NT2/D1 (cell line): Measurements from ENCODE around the gene KLHL22.

Source experiments
- DNase-seq: peaks from one replicate; pipeline ENCODE4 v3.0.0-alpha.2; 2011; ENCODE audit warnings: low read depth, low spot score
- H3K27me3 ChIP-seq: 2 replicates; pipeline ENCODE4 v1.6.0; 2011; ENCODE audit warnings: mild to moderate bottlenecking; ENCODE audit not compliant: insufficient read length, insufficient read depth
- H3K36me3 ChIP-seq: 2 replicates; pipeline ENCODE4 v1.6.1; 2011; ENCODE audit warnings: mild to moderate bottlenecking, low read length, mixed read lengths; ENCODE audit not compliant: insufficient read depth, insufficient read length
- H3K4me1 ChIP-seq: 2 replicates; pipeline ENCODE4 v1.5.1; 2011; ENCODE audit not compliant: insufficient read depth, insufficient read length
- H3K4me3 ChIP-seq: 2 replicates; pipeline ENCODE4 v1.5.1; 2011; ENCODE audit warnings: low read depth; ENCODE audit not compliant: insufficient read length
- H3K9ac ChIP-seq: 2 replicates; pipeline ENCODE4 v1.6.0; 2011; ENCODE audit warnings: low read depth; ENCODE audit not compliant: insufficient read length
- H3K9me3 ChIP-seq: 2 replicates; pipeline ENCODE4 v1.5.1; 2011; ENCODE audit warnings: mild to moderate bottlenecking, low read length; ENCODE audit not compliant: insufficient read depth
- SUZ12 ChIP-seq: IDR thresholded peaks from 2 replicates; pipeline ENCODE4 v1.6.1; 2011; ENCODE audit not compliant: insufficient read length, insufficient read depth; ENCODE audit errors: extremely low read depth
- YY1 ChIP-seq: IDR thresholded peaks from 2 replicates; pipeline ENCODE4 v1.6.1; 2011; ENCODE audit not compliant: insufficient read length, insufficient read depth
- ZNF274 ChIP-seq: IDR thresholded peaks from 2 replicates; pipeline ENCODE4 v1.6.1; 2011; ENCODE audit warnings: mild to moderate bottlenecking, low read depth, low read length

Gene KLHL22

GRCh38 chr22:20427104-20427944 lies 68.3 kb downstream of the KLHL22 start:
- H3K36me3 ChIP-seq: peaks cover 61% of the 10 kb centered on the region
- peaks cover 13% of the 10 kb centered on the region for H3K27me3 ChIP-seq
- DNase-seq: no peak
- no peak for TF ChIP-seq YY1
- TF ChIP-seq SUZ12: no peak
- no peak for TF ChIP-seq ZNF274
- H3K9me3 ChIP-seq: no peaks in the 10 kb centered on the region
- H3K4me3 ChIP-seq: no peak overlapping the region
- peaks cover 16% of the 10 kb centered on the region for H3K4me1 ChIP-seq
- H3K9ac ChIP-seq: no peak overlapping the region

GRCh38 chr22:20426259-20426615 lies 69.4 kb downstream of the KLHL22 start:
- H3K36me3 ChIP-seq: peaks cover 61% of the 10 kb centered on the region
- no peaks in the 10 kb centered on the region for H3K9me3 ChIP-seq
- no peak for DNase-seq
- H3K9ac ChIP-seq: no peak overlapping the region
- H3K27me3 ChIP-seq: peaks cover 11% of the 10 kb centered on the region
- TF ChIP-seq YY1 (no peak), SUZ12 (no peak), ZNF274 (no peak)
- no peak overlapping the region for H3K4me3 ChIP-seq
- H3K4me1 ChIP-seq: peaks cover 14% of the 10 kb centered on the region

- H3K4me1 ChIP-seq: peaks cover 12% of the 10 kb centered on the region
- TF ChIP-seq SUZ12: no peak
- no peak for TF ChIP-seq YY1
- TF ChIP-seq ZNF274: no peak
- DNase-seq: no peak
- H3K9ac ChIP-seq: no peak overlapping the region
- no peaks in the 10 kb centered on the region for H3K9me3 ChIP-seq
- H3K27me3 ChIP-seq: peaks cover 6% of the 10 kb centered on the region
- peaks cover 60% of the 10 kb centered on the region for H3K36me3 ChIP-seq
- H3K4me3 ChIP-seq: no peak overlapping the region
Observed at GRCh38 chr22:20425566-20426258, 69.9 kb downstream of the KLHL22 start.

GRCh38 chr22:20424932-20425565 lies 70.5 kb downstream of the KLHL22 start:
- DNase-seq: no peak

GRCh38 chr22:20424568-20424931 lies 71.0 kb downstream of the KLHL22 start:
- no peak overlapping the region for H3K9ac ChIP-seq
- no peak for DNase-seq
- TF ChIP-seq YY1 (no peak), ZNF274 (no peak), SUZ12 (no peak)

More at GRCh38 chr22:20424932-20425565, 70.5 kb downstream of the KLHL22 start:
- Histone ChIP-seq H3K9me3 (no peaks in the 10 kb centered on the region), H3K9ac (no peak overlapping the region), H3K4me1 (peaks cover 7% of the 10 kb centered on the region), H3K36me3 (peaks cover 54% of the 10 kb centered on the region), H3K27me3 (no peaks in the 10 kb centered on the region), H3K4me3 (no peak overlapping the region)
- no peak for TF ChIP-seq SUZ12

GRCh38 chr22:20423906-20424551 lies 71.6 kb downstream of the KLHL22 start:
- Histone ChIP-seq H3K9me3 (no peaks in the 10 kb centered on the region), H3K9ac (no peak overlapping the region), H3K27me3 (no peaks in the 10 kb centered on the region), H3K4me3 (no peak overlapping the region), H3K4me1 (peaks cover 2% of the 10 kb centered on the region), H3K36me3 (peaks cover 45% of the 10 kb centered on the region)
- TF ChIP-seq SUZ12 (no peak), YY1 (no peak), ZNF274 (no peak)
- DNase-seq: no peak

More at GRCh38 chr22:20424568-20424931, 71.0 kb downstream of the KLHL22 start:
- Histone ChIP-seq H3K4me3 (no peak overlapping the region), H3K36me3 (peaks cover 49% of the 10 kb centered on the region), H3K27me3 (no peaks in the 10 kb centered on the region), H3K4me1 (peaks cover 5% of the 10 kb centered on the region), H3K9me3 (no peaks in the 10 kb centered on the region)
